Gastrocnemius medialis (tissue), 4 donors: Measurements from ENCODE around the gene PMEPA1.

Experiments used
- POLR2A ChIP-seq, 2 donors: fragments of 450-650 bp; IDR thresholded peaks; one replicate each; pipeline ENCODE4 v1.6.1; 2017; ENCODE audit warnings: antibody characterized with exemption in 2 of 2, mild to moderate bottlenecking in 2 of 2, moderate library complexity in 2 of 2
- TF ChIP-seq, protein P1 (sequence below), 5 experiments: fragments of 450-650 bp in 3 of 5; fragments of 200-600 bp in 2 of 5; sonication (generic) in 2 of 5; IDR thresholded peaks in 4 of 5; conservative IDR thresholded peaks in 1 of 5; 1 replicate in 4 of 5; 2 replicates in 1 of 5; pipeline ENCODE4 v1.5.1; 2016 to 2019; ENCODE audit warnings: antibody characterized with exemption in 5 of 5, mild to moderate bottlenecking in 3 of 5, moderate library complexity in 3 of 5

DNA sequence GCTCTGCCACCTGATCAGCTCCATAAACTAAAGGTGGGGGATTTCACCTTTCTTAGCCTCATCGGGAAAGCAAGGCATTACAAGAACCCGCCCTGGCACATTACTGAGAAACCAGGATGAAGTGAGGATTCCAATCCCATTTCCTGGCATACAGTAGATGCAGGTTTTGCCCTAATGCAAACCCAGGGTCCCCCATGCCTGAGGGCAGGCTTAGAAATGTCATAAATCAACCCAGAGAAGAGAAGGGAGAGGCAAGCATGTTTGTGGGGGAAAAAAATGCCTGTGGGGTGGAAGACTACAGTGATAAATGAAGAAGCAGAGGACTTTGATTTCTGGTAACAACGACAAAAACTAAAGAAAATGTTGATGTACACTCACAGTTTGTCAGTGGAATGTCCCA lies 18.0 kb upstream of the PMEPA1 start:
- TF ChIP-seq, protein P1, sequence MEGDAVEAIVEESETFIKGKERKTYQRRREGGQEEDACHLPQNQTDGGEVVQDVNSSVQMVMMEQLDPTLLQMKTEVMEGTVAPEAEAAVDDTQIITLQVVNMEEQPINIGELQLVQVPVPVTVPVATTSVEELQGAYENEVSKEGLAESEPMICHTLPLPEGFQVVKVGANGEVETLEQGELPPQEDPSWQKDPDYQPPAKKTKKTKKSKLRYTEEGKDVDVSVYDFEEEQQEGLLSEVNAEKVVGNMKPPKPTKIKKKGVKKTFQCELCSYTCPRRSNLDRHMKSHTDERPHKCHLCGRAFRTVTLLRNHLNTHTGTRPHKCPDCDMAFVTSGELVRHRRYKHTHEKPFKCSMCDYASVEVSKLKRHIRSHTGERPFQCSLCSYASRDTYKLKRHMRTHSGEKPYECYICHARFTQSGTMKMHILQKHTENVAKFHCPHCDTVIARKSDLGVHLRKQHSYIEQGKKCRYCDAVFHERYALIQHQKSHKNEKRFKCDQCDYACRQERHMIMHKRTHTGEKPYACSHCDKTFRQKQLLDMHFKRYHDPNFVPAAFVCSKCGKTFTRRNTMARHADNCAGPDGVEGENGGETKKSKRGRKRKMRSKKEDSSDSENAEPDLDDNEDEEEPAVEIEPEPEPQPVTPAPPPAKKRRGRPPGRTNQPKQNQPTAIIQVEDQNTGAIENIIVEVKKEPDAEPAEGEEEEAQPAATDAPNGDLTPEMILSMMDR (IDR thresholded peaks at IDR 0.05 in 4 of 5, conservative IDR thresholded peaks at IDR 0.05 in 1 of 5): no peak
- TF ChIP-seq POLR2A (IDR thresholded peaks at IDR 0.05): no peak
